MCF 10A (cell line): ENCODE results near the gene NSL1. TPM values are rescaled to one million over a fixed set of nuclear protein-coding genes. Genes with fewer than 3 reads are reported as not detected.

ENCODE experiments used
- BruUV-seq: library from RNA; stranded (reverse); fragments of 400-500 nt; replicated peaks from 2 replicates; lab custom pipeline; 2021; lab: Mats Ljungman, UMichigan
- CTCF ChIA-PET: fragments of 300-600 bp; sonication (Branson Sonifier 250); formaldehyde crosslinking; extraction: SDS; loops from one replicate; lab custom pipeline; 2021; ENCODE audit warnings: antibody characterized with exemption, inconsistent platforms; lab: Yijun Ruan, JAX
- POLR2A ChIA-PET: fragments of 300-600, 350-650 bp; sonication (Branson Sonifier 250); formaldehyde crosslinking; extraction: SDS; loops from one replicate; lab custom pipeline; 2020; ENCODE audit warnings: antibody characterized with exemption, inconsistent platforms; lab: Yijun Ruan, JAX
- DNase-seq: peaks from one replicate; pipeline ENCODE4 v3.0.0-alpha.2; 2018; ENCODE audit not compliant: unreplicated experiment
- H3K27ac Mint-ChIP-seq: one replicate; pipeline ENCODE4 v1.8.0; 2022; ENCODE audit warnings: mild to moderate bottlenecking, low read depth, mixed read lengths; ENCODE audit not compliant: unreplicated experiment
- H3K27me3 Mint-ChIP-seq: one replicate; pipeline ENCODE4 v1.8.0; 2022; ENCODE audit warnings: mixed read lengths; ENCODE audit not compliant: insufficient read depth, unreplicated experiment
- H3K36me3 Mint-ChIP-seq: one replicate; pipeline ENCODE4 v1.8.0; 2022; ENCODE audit warnings: mild to moderate bottlenecking, moderate library complexity, mixed read lengths; ENCODE audit not compliant: insufficient read depth, unreplicated experiment
- H3K4me1 Mint-ChIP-seq: one replicate; pipeline ENCODE4 v1.8.0; 2022; ENCODE audit warnings: mixed read lengths; ENCODE audit not compliant: insufficient read depth, unreplicated experiment
- H3K4me3 Mint-ChIP-seq: one replicate; pipeline ENCODE4 v1.8.0; 2022; ENCODE audit warnings: mild to moderate bottlenecking, moderate library complexity, mixed read lengths; ENCODE audit not compliant: unreplicated experiment
- H3K9me3 Mint-ChIP-seq: one replicate; pipeline ENCODE4 v1.8.0; 2022; ENCODE audit warnings: mixed read lengths; ENCODE audit not compliant: unreplicated experiment
- intact Hi-C: fragments of 100-400 bp; cut with micrococcal nuclease; formaldehyde crosslinking; loops from 2 replicates; pipeline ENCODE4 v1.14.1; 2022
- total RNA-seq: library from RNA; stranded (reverse); gene quantifications from 2 replicates; pipeline ENCODE4 v1.2.3, GENCODE V29; 2022
- TF ChIP-seq, protein P1 (sequence below): fragments of 200-600 bp; IDR thresholded peaks from one replicate; pipeline ENCODE4 v1.8.0; 2022; ENCODE audit warnings: antibody characterized with exemption, mild to moderate bottlenecking; ENCODE audit not compliant: unreplicated experiment

Gene NSL1
- total RNA-seq, 1 experiment from 2014 or later, result 39.7 TPM

DNA sequence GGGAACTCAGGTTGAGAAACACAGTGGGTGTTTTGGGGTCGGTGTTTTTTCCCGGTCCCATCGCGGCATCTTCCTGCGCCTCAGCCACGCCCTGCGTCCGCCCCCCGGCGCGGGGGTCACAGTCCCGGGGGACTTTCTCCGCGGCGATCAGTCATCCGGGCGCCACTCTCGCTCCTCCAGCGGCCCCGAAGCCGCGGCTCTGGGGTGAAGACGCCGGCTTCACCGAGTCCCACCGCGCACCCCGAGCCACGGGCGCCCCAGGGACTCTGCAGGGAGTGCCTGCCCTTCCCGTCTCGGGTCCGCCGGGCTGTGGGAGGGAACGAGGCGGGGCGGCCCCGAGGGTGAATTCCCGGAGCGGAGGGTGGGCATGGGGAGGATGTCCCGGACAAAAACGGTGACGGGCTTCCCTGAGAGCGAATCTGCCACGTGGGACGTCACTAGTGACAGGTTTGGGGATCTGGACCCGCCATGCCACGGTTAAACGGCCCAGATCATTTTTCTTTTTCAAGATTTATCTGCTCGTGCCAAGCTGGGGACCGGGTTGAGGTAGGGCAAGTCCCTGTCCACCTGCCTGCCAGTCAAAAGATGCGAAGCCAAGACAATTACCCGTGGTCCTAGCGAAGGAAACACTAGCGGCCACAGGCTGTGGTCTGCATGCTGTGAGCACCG, 91.2 kb downstream of the NSL1 start:
- Mint-ChIP-seq H3K36me3 (no peaks in the 10 kb centered on the region), H3K4me1 (peaks cover 12% of the 10 kb centered on the region), H3K27me3 (peaks cover 50% of the 10 kb centered on the region), H3K9me3 (no peaks in the 10 kb centered on the region), H3K27ac (no peak overlapping the region), H3K4me3 (peak overlapping the region; percentile 71)
- POLR2A ChIA-PET, result interaction anchor here (1.3 kb wide), 1 partner anchor 295 kb away, joined by 4 read pairs; no protein-coding TSS in a partner anchor
- intact Hi-C loops, result no loop called here
- no peak for DNase-seq
- TF ChIP-seq, protein P1, sequence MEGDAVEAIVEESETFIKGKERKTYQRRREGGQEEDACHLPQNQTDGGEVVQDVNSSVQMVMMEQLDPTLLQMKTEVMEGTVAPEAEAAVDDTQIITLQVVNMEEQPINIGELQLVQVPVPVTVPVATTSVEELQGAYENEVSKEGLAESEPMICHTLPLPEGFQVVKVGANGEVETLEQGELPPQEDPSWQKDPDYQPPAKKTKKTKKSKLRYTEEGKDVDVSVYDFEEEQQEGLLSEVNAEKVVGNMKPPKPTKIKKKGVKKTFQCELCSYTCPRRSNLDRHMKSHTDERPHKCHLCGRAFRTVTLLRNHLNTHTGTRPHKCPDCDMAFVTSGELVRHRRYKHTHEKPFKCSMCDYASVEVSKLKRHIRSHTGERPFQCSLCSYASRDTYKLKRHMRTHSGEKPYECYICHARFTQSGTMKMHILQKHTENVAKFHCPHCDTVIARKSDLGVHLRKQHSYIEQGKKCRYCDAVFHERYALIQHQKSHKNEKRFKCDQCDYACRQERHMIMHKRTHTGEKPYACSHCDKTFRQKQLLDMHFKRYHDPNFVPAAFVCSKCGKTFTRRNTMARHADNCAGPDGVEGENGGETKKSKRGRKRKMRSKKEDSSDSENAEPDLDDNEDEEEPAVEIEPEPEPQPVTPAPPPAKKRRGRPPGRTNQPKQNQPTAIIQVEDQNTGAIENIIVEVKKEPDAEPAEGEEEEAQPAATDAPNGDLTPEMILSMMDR, result no peak
- CTCF ChIA-PET, result interaction anchor here (0.7 to 2.1 kb wide), 9 partner anchors 16 to 244 kb away, joined by 3 to 11 read pairs (median 5); no protein-coding TSS in a partner anchor
- no TSS peak for BruUV-seq

DNA sequence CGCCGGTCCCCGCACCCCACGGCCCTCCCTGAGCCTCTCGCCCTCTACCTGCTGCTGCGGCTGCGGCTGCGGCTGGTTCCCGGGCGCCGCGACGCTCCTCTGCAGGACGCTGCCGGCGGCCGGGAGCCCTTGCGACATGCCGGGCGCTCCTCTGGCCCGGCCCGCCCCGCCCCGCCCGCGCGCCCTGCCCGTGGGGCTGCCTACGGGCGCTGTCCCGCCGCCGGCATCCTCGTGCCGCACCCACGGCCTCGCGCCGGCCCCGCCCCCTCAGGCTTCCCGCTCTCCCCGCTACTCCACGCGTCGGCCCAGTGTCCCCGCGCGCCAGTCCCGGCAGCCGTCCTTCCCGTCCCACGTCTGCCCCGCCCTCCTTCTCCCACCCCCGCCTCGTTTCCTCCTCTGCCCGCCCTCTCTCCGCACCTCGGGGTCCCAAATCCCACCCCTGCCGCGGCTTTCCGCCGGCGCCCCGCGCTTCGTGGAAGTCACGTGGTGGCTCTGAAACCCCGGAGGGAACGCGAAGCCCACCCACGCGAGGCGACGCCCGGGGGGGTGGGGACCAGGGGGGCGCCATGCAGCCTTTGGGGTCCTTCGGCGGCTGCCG, 91.9 kb downstream of the NSL1 start, which contains the start of gene BATF3:
BATF3 (minus strand) TSS at position 216 of the 598 bp plus-strand sequence; CDS start at position 138, 78 bp downstream.
- TF ChIP-seq, protein P1, result no peak
- ChIA-PET POLR2A (no interaction called here), CTCF (interaction anchor here (0.6 to 2.4 kb wide), 2 partner anchors 10 to 50 kb away, joined by 3 to 8 read pairs; no protein-coding TSS in a partner anchor)
- Mint-ChIP-seq H3K4me3 (peak within 1 kb of the TSS; percentile 71), H3K9me3 (no peaks in the 10 kb centered on the region), H3K27me3 (peaks cover 56% of the 10 kb centered on the region), H3K27ac (no peak within 1 kb of the TSS), H3K4me1 (peaks cover 12% of the 10 kb centered on the region), H3K36me3 (no peaks in the 10 kb centered on the region)
- intact Hi-C loops, result loop anchor here (1.0 to 2.0 kb wide), 3 partner anchors 33 to 83 kb away; no protein-coding TSS in a partner anchor
- DNase-seq, result no peak
- BruUV-seq, result no TSS peak

- H3K27ac Mint-ChIP-seq, result no peak overlapping the region
- ChIA-PET POLR2A (interaction anchor here (0.7 to 1.9 kb wide), 4 partner anchors 9 to 87 kb away, joined by 3 to 6 read pairs (median 3); no protein-coding TSS in a partner anchor), CTCF (interaction anchor here (0.6 to 2.4 kb wide), 11 partner anchors 9 to 311 kb away, joined by 3 to 8 read pairs (median 3); partner anchors contain the start of genes NSL1, PACC1 and TATDN3)
- TF ChIP-seq, protein P1, result peak; percentile 91
- peak overlapping the region; percentile 71 for H3K4me3 Mint-ChIP-seq
- H3K36me3 Mint-ChIP-seq, result no peaks in the 10 kb centered on the region
- no TSS peak for BruUV-seq
- H3K4me1 Mint-ChIP-seq, result peaks cover 12% of the 10 kb centered on the region
- intact Hi-C loops, result loop anchor here (1.0 to 2.0 kb wide), 3 partner anchors 32 to 83 kb away; no protein-coding TSS in a partner anchor
- H3K27me3 Mint-ChIP-seq, result peaks cover 62% of the 10 kb centered on the region
- H3K9me3 Mint-ChIP-seq, result no peaks in the 10 kb centered on the region
- DNase-seq, result peak; percentile 59
Observed at GRCh38 chr1:212699104-212699624, 92.4 kb downstream of the NSL1 start.
